ENCODE measurements around the gene MSH3.

Gene MSH3

GRCh38 chr5:80919678-80920196 lies 265.3 kb downstream of the MSH3 start:
- no peaks in the 10 kb centered on the region for H3K9me3 ChIP-seq (ENCODE audit: insufficient read depth, low read length)
- no peak overlapping the region for H2AFZ ChIP-seq (ENCODE audit: low read depth, low read length)
- no peaks in the 10 kb centered on the region for H3K27me3 ChIP-seq (ENCODE audit: low read depth, low read length)
- no peak overlapping the region for H3K4me2 ChIP-seq (ENCODE audit: low read length)
- H3K4me1 ChIP-seq (ENCODE audit: low read length) = peaks cover 10% of the 10 kb centered on the region
- H3K79me2 ChIP-seq (ENCODE audit: low read length) = no peaks in the 10 kb centered on the region
- H3K36me3 ChIP-seq (replicated peaks; ENCODE audit: low read depth, low read length) = no peaks in the 10 kb centered on the region
- no peaks in the 10 kb centered on the region for H4K20me1 ChIP-seq (ENCODE audit: insufficient read depth, low read length)
- no peak overlapping the region for H3K9ac ChIP-seq (ENCODE audit: low read length)
- H3K27ac ChIP-seq (ENCODE audit: low read length) = no peak overlapping the region
- H3K4me3 ChIP-seq (ENCODE audit: low read length) = no peak overlapping the region
- TF ChIP-seq EZH2phosphoT487 (IDR thresholded peaks at IDR 0.05; ENCODE audit: low read depth) (no peak), CTCF (IDR thresholded peaks at IDR 0.05; ENCODE audit: low read depth, low read length) (no peak)

GRCh38 chr5:80920333-80920732 lies 265.9 kb downstream of the MSH3 start:
- no peaks in the 10 kb centered on the region for H3K79me2 ChIP-seq (ENCODE audit: low read length)
- H3K27ac ChIP-seq (ENCODE audit: low read length) = no peak overlapping the region
- H3K9me3 ChIP-seq (ENCODE audit: insufficient read depth, low read length) = no peaks in the 10 kb centered on the region
- H3K4me1 ChIP-seq (ENCODE audit: low read length) = peaks cover 10% of the 10 kb centered on the region
- no peak overlapping the region for H3K4me3 ChIP-seq (ENCODE audit: low read length)
- H2AFZ ChIP-seq (ENCODE audit: low read depth, low read length) = no peak overlapping the region
- H3K27me3 ChIP-seq (ENCODE audit: low read depth, low read length) = no peaks in the 10 kb centered on the region
- no peaks in the 10 kb centered on the region for H4K20me1 ChIP-seq (ENCODE audit: insufficient read depth, low read length)
- H3K9ac ChIP-seq (ENCODE audit: low read length) = no peak overlapping the region
- H3K4me2 ChIP-seq (ENCODE audit: low read length) = no peak overlapping the region
- no peaks in the 10 kb centered on the region for H3K36me3 ChIP-seq (replicated peaks; ENCODE audit: low read depth, low read length)
- TF ChIP-seq EZH2phosphoT487 (IDR thresholded peaks at IDR 0.05; ENCODE audit: low read depth) = no peak
- TF ChIP-seq CTCF (IDR thresholded peaks at IDR 0.05; ENCODE audit: low read depth, low read length) = no peak

- Histone ChIP-seq H3K9ac (ENCODE audit: low read length) (no peak overlapping the region), H4K20me1 (ENCODE audit: insufficient read depth, low read length) (no peaks in the 10 kb centered on the region), H3K9me3 (ENCODE audit: insufficient read depth, low read length) (no peaks in the 10 kb centered on the region), H2AFZ (ENCODE audit: low read depth, low read length) (no peak overlapping the region), H3K4me3 (ENCODE audit: low read length) (no peak overlapping the region), H3K4me2 (ENCODE audit: low read length) (no peak overlapping the region), H3K36me3 (replicated peaks; ENCODE audit: low read depth, low read length) (no peaks in the 10 kb centered on the region), H3K27ac (ENCODE audit: low read length) (no peak overlapping the region), H3K79me2 (ENCODE audit: low read length) (no peaks in the 10 kb centered on the region), H3K4me1 (ENCODE audit: low read length) (peaks cover 10% of the 10 kb centered on the region), H3K27me3 (ENCODE audit: low read depth, low read length) (no peaks in the 10 kb centered on the region)
- TF ChIP-seq CTCF (IDR thresholded peaks at IDR 0.05; ENCODE audit: low read depth, low read length) (no peak), EZH2phosphoT487 (IDR thresholded peaks at IDR 0.05; ENCODE audit: low read depth) (no peak)
These were observed 266.6 kb downstream of the MSH3 start for GRCh38 chr5:80921026-80921425.

GRCh38 chr5:80925931-80926330 lies 271.5 kb downstream of the MSH3 start:
- Histone ChIP-seq H3K4me2 (ENCODE audit: low read length) (no peak overlapping the region), H3K36me3 (replicated peaks; ENCODE audit: low read depth, low read length) (no peaks in the 10 kb centered on the region), H4K20me1 (ENCODE audit: insufficient read depth, low read length) (no peaks in the 10 kb centered on the region), H3K27me3 (ENCODE audit: low read depth, low read length) (no peaks in the 10 kb centered on the region), H3K27ac (ENCODE audit: low read length) (no peak overlapping the region), H3K9me3 (ENCODE audit: insufficient read depth, low read length) (no peaks in the 10 kb centered on the region), H2AFZ (ENCODE audit: low read depth, low read length) (no peak overlapping the region), H3K4me1 (ENCODE audit: low read length) (peaks cover 27% of the 10 kb centered on the region), H3K4me3 (ENCODE audit: low read length) (no peak overlapping the region), H3K9ac (ENCODE audit: low read length) (no peak overlapping the region), H3K79me2 (ENCODE audit: low read length) (no peaks in the 10 kb centered on the region)
- TF ChIP-seq EZH2phosphoT487 (IDR thresholded peaks at IDR 0.05; ENCODE audit: low read depth) (no peak), CTCF (IDR thresholded peaks at IDR 0.05; ENCODE audit: low read depth, low read length) (no peak)

Data from OCI-LY3 (cell line).